ENCODE measurements around the gene FHOD1.

FHOD1 gene

DNA sequence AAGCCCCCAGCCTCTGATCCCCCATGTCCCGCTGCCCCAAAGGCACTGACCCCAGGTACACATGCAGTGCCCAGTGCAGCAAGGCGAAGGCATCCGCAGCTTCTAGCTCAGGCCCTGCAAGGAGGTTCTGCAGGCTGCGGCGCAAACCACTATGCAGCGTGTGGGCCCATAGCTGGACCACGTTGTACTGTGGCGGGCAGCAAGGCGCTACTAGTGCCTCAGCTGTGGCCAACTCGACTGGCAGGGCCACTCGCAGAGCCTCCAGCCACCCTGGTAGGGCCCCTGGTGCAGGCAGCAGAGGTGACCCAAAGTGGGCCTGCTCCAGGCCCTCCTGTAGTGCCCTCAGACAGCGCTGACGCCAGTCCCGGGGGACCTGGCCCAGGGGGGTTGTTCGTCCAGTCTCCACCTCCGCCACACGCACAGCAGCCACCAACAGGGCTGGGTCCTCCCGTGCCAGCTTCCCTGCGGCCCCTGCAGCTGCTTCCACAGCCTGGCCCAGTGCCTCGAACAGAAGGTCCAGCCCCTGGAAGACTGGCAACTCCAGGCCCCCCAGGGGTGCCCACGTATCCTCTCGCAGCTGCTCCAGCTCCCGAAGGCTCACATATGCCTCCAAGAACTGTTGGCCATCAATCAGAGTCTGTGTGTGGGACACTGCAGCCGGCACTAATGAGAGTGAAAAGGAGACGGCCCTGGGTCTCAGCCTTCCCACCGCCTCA, 59.9 kb downstream of the FHOD1 start:
- H3K4me1 ChIP-seq (ENCODE audit: control insufficient read depth, insufficient read depth, low read length, unreplicated experiment) = peaks cover 26% of the 10 kb centered on the region
- no peaks in the 10 kb centered on the region for H3K36me3 ChIP-seq (ENCODE audit: insufficient read depth, low read length)
- H3K4me3 ChIP-seq (ENCODE audit: low read depth, low read length) = no peak overlapping the region
- no peak overlapping the region for H3K27ac ChIP-seq (ENCODE audit: low read depth, low read length)
- H2AFZ ChIP-seq (ENCODE audit: low read length, unreplicated experiment) = no peak overlapping the region
- peaks cover 12% of the 10 kb centered on the region for H3K79me2 ChIP-seq (ENCODE audit: control insufficient read depth, insufficient read depth, low read length, unreplicated experiment)
- no peaks in the 10 kb centered on the region for H3K27me3 ChIP-seq (ENCODE audit: insufficient read depth, low read length)

DNA sequence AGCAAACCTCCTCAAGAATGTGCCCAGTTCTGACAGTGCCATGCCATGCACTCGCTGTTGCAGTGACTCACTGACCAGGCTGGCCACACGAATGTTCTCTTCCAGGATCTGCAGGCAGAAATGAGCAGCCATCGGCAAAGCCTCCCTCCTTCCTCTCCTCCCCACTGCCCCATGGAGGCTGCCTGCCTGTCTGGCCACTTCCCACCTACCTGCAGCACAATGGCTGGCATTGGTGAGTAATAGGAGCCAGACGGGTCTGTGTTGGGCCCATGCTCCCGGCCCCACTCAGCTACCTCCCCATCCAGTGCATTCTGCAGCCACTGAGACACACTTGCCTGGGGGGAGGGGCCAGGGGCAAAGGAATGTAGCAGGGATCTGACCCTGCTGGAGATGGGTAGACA, 60.7 kb downstream of the FHOD1 start:
- peak overlapping the region; percentile 67; the same call in 1 of the 2 replicates for H3K4me3 ChIP-seq (ENCODE audit: low read depth, low read length)
- H3K27ac ChIP-seq (ENCODE audit: low read depth, low read length) = no peak overlapping the region
- peaks cover 11% of the 10 kb centered on the region for H3K79me2 ChIP-seq (ENCODE audit: control insufficient read depth, insufficient read depth, low read length, unreplicated experiment)
- H3K4me1 ChIP-seq (ENCODE audit: control insufficient read depth, insufficient read depth, low read length, unreplicated experiment) = peaks cover 31% of the 10 kb centered on the region
- no peaks in the 10 kb centered on the region for H3K36me3 ChIP-seq (ENCODE audit: insufficient read depth, low read length)
- no peak overlapping the region for H2AFZ ChIP-seq (ENCODE audit: low read length, unreplicated experiment)
- no peaks in the 10 kb centered on the region for H3K27me3 ChIP-seq (ENCODE audit: insufficient read depth, low read length)

DNA sequence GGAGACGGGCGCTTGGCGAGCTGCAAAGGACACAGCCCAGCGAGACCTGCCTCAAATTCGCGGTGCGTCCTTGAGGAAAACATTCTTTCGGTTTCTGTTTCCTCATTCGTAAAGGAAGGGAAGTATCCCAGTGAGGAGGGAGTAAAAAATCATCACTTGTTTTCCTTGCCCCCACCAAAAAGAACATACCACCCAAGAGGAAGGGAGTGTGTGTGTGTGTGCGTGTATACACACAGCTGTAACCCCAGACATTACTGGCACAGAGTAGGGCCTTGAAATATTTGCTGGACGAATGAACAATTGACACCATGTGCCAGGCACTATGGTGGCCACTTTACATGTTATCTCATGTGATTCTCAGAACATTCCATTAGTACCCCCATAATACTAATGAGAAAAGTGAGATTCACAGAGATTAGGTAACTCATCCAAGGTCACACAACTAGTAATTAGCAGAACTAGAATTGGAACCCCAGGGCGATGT, 61.6 kb downstream of the FHOD1 start:
- H3K4me1 ChIP-seq (ENCODE audit: control insufficient read depth, insufficient read depth, low read length, unreplicated experiment) = peaks cover 33% of the 10 kb centered on the region
- peak overlapping the region; percentile 22; the same call in 1 of the 2 replicates for H3K27ac ChIP-seq (ENCODE audit: low read depth, low read length)
- H3K27me3 ChIP-seq (ENCODE audit: insufficient read depth, low read length) = no peaks in the 10 kb centered on the region
- no peaks in the 10 kb centered on the region for H3K36me3 ChIP-seq (ENCODE audit: insufficient read depth, low read length)
- H3K4me3 ChIP-seq (ENCODE audit: low read depth, low read length) = peak overlapping the region; percentile 67
- peaks cover 11% of the 10 kb centered on the region for H3K79me2 ChIP-seq (ENCODE audit: control insufficient read depth, insufficient read depth, low read length, unreplicated experiment)
- H2AFZ ChIP-seq (ENCODE audit: low read length, unreplicated experiment) = no peak overlapping the region

DNA sequence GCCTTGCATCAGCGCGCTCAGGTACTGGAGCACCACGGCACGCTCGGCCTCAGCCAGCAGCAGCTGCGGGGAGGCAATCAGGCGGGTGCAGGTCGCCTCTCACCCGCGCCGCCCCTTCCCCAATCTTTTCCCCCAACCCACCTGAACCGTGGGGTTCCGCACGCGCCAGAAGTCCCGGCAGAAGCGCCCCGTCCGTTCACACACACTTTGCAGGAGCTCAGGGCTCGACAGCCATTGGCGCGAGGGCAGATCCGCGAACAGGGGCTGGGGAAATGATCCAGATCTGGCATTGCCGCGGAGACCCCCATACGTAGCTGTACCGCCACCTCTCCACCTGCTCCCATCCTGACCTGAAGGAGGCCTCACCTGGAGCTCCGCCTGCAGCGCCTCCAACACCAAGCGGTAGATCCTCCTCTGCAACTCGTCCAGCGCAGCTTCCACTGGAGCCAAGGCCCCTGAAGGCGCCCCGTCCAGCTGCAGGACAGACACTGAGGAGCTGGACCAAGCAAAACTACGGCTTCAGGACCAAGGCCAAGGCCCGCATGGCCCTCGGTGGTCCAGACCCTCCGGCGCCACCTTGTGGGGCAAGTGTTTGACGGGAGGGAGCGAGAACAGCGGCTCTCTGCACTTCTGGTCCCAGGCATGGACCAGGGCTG, 62.2 kb downstream of the FHOD1 start:
- Histone ChIP-seq H3K4me3 (ENCODE audit: low read depth, low read length) (peak overlapping the region; percentile 81), H2AFZ (ENCODE audit: low read length, unreplicated experiment) (no peak overlapping the region)

DNA sequence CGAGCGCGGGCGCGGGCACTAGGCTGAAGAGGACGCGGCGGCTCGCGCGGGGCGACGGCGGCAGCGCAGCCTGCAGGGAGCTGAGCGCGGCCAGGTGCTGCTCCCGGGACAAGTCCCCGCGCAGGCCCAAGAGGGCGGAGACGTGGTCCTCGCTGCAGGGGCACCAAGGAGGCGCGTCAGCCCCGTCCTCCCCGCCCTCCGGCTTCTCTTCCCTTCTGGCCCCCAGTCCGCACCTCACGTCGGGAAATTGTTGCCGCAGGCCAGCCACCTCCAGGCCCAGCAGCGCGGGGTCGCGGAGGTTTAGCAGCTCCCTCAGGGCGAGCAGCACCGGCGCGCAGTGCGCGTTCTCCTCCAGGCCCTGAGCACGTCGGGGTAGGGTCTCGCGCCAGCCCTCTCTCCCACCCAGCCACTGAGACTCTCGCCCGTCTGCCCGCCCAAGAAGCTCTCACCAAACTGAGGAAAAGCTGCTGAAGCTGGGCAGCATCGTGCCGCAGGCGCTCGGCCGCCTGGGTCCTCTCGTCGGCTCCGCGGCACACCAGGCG, 62.8 kb downstream of the FHOD1 start:
- Histone ChIP-seq H2AFZ (ENCODE audit: low read length, unreplicated experiment) (no peak overlapping the region), H3K4me1 (ENCODE audit: control insufficient read depth, insufficient read depth, low read length, unreplicated experiment) (peaks cover 33% of the 10 kb centered on the region), H3K27ac (ENCODE audit: low read depth, low read length) (no peak overlapping the region), H3K4me3 (ENCODE audit: low read depth, low read length) (peak overlapping the region; percentile 81), H3K36me3 (ENCODE audit: insufficient read depth, low read length) (no peaks in the 10 kb centered on the region), H3K27me3 (ENCODE audit: insufficient read depth, low read length) (no peaks in the 10 kb centered on the region), H3K79me2 (ENCODE audit: control insufficient read depth, insufficient read depth, low read length, unreplicated experiment) (peaks cover 11% of the 10 kb centered on the region)

More for the DNA sequence above, 62.2 kb downstream of the FHOD1 start:
- Histone ChIP-seq H3K27me3 (ENCODE audit: insufficient read depth, low read length) (no peaks in the 10 kb centered on the region), H3K27ac (ENCODE audit: low read depth, low read length) (no peak overlapping the region), H3K79me2 (ENCODE audit: control insufficient read depth, insufficient read depth, low read length, unreplicated experiment) (peaks cover 11% of the 10 kb centered on the region), H3K4me1 (ENCODE audit: control insufficient read depth, insufficient read depth, low read length, unreplicated experiment) (peaks cover 33% of the 10 kb centered on the region), H3K36me3 (ENCODE audit: insufficient read depth, low read length) (no peaks in the 10 kb centered on the region)

DNA sequence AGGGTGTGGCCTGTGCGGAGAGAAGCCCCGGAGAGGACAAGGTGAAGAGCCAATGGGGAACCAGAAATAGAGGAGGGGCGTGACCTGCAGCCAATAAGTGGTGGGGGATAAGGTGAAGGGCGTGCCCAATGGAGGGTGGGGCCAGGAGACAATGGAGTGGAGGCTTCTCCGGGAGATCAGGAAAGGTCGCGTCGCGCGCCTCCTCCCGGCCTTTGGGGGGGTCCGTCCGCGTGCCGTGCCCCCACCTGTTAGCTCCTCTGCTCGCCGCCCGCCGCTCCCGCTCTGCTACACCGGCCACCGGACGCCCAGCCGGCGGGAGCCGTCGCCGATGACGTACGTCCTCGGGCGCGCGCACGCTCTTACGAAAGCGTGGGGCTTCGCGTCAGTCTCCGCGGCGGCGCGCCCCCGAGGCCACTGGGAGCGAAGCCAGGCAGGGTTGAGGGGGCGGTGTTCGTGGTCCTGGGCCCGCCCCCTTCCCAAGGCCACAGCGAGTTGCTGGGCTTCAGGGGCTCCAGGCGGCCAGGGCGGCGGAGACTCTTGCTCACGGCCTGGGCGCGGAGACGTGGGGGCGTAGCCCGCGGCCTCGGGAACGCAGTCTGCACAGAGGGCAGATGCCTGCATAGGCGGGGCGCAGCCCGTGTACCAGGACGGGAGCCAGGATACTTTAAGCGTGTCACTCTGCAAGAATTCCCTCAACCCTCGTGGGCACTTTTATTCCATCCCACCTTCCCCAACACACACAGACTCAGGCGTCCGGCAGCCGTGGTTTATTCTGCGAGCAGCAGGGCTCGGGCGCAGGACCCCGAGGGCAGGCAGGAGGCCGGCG, 63.4 kb downstream of the FHOD1 start, which contains the start of gene MATCAP1:
MATCAP1 (minus strand) TSS at position 337 of the 826 bp plus-strand sequence. CDS start 3,353 bp downstream, outside the sequence.
- Histone ChIP-seq H2AFZ (ENCODE audit: low read length, unreplicated experiment) (no peak within 1 kb of the TSS), H3K79me2 (ENCODE audit: control insufficient read depth, insufficient read depth, low read length, unreplicated experiment) (peaks cover 11% of the 10 kb centered on the region), H3K27me3 (ENCODE audit: insufficient read depth, low read length) (no peaks in the 10 kb centered on the region), H3K36me3 (ENCODE audit: insufficient read depth, low read length) (no peaks in the 10 kb centered on the region), H3K4me3 (ENCODE audit: low read depth, low read length) (peak within 1 kb of the TSS; percentile 81), H3K4me1 (ENCODE audit: control insufficient read depth, insufficient read depth, low read length, unreplicated experiment) (peaks cover 33% of the 10 kb centered on the region), H3K27ac (ENCODE audit: low read depth, low read length) (peak within 1 kb of the TSS; percentile 83)

DNA sequence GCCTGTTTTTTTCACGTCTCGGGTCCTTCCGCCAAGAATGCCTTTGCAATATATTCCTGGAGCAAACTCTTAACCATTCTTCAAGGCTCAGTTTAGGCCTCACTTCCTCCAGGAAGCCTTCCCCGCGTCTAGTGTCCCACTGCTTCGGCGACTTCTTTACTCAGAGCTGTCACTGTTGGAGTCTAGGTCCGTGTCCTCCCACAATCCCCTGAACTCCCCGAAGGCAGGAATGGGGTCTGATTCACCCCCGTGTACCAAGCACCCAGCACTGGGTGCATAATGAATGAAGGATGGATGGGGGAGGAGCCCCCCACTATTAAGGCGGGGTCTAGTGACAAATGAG, 64.0 kb downstream of the FHOD1 start:
- no peak overlapping the region for H2AFZ ChIP-seq (ENCODE audit: low read length, unreplicated experiment)
- H3K27ac ChIP-seq (ENCODE audit: low read depth, low read length) = peak overlapping the region; percentile 83

DNA sequence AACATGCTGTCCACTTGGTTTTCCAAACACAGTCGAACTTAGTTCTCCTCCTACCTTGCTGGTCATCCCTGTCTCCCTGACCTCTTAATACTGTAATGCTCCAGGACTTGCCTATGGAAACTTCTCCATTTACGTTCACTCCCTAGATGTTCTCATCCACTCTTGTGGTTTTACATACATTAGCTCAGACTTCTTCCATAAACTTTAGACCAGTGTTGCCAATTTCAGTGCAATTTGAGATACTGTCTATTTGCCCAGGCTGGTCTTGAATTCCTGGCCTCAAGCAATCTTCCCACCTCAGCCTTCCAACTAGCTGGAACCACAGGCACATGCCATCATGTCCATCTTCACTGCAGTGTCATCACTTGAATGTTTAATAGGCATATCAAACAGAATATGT, 65.0 kb downstream of the FHOD1 start:
- H3K36me3 ChIP-seq (ENCODE audit: insufficient read depth, low read length) = no peaks in the 10 kb centered on the region
- peaks cover 11% of the 10 kb centered on the region for H3K79me2 ChIP-seq (ENCODE audit: control insufficient read depth, insufficient read depth, low read length, unreplicated experiment)
- H3K4me3 ChIP-seq (ENCODE audit: low read depth, low read length) = peak overlapping the region; percentile 81
- H3K27me3 ChIP-seq (ENCODE audit: insufficient read depth, low read length) = no peaks in the 10 kb centered on the region
- peak overlapping the region; percentile 15; the same call in 1 of the 2 replicates for H3K27ac ChIP-seq (ENCODE audit: low read depth, low read length)
- peaks cover 33% of the 10 kb centered on the region for H3K4me1 ChIP-seq (ENCODE audit: control insufficient read depth, insufficient read depth, low read length, unreplicated experiment)
- H2AFZ ChIP-seq (ENCODE audit: low read length, unreplicated experiment) = no peak overlapping the region

More for the DNA sequence above, 64.0 kb downstream of the FHOD1 start:
- Histone ChIP-seq H3K4me3 (ENCODE audit: low read depth, low read length) (peak overlapping the region; percentile 81), H3K36me3 (ENCODE audit: insufficient read depth, low read length) (no peaks in the 10 kb centered on the region), H3K4me1 (ENCODE audit: control insufficient read depth, insufficient read depth, low read length, unreplicated experiment) (peaks cover 33% of the 10 kb centered on the region), H3K27me3 (ENCODE audit: insufficient read depth, low read length) (no peaks in the 10 kb centered on the region), H3K79me2 (ENCODE audit: control insufficient read depth, insufficient read depth, low read length, unreplicated experiment) (peaks cover 11% of the 10 kb centered on the region)

DNA sequence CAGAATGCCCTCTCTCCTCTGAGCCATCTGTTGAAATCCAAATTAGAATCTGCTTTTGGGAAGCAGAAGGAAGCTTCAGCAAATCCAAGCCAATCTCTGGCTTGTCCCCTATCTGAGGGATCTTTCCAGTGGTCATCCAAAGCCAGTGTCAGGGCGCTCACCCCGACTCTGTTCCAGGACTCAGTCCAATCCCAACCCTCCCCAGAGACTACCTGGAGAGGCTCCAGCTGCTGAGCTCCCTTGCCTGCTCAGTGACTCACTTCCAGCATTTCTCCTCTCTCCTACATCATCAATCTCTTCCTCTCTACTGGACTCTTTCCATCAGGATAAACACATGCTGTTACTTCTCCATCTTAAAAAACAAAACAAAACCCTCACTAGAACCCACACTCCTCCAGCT, 65.9 kb downstream of the FHOD1 start:
- H3K4me3 ChIP-seq (ENCODE audit: low read depth, low read length) = peak overlapping the region; percentile 62
- H3K79me2 ChIP-seq (ENCODE audit: control insufficient read depth, insufficient read depth, low read length, unreplicated experiment) = peaks cover 11% of the 10 kb centered on the region
- H3K36me3 ChIP-seq (ENCODE audit: insufficient read depth, low read length) = no peaks in the 10 kb centered on the region
- H3K27ac ChIP-seq (ENCODE audit: low read depth, low read length) = peak overlapping the region; percentile 51
- H3K27me3 ChIP-seq (ENCODE audit: insufficient read depth, low read length) = no peaks in the 10 kb centered on the region
- peaks cover 25% of the 10 kb centered on the region for H3K4me1 ChIP-seq (ENCODE audit: control insufficient read depth, insufficient read depth, low read length, unreplicated experiment)
- no peak overlapping the region for H2AFZ ChIP-seq (ENCODE audit: low read length, unreplicated experiment)

DNA sequence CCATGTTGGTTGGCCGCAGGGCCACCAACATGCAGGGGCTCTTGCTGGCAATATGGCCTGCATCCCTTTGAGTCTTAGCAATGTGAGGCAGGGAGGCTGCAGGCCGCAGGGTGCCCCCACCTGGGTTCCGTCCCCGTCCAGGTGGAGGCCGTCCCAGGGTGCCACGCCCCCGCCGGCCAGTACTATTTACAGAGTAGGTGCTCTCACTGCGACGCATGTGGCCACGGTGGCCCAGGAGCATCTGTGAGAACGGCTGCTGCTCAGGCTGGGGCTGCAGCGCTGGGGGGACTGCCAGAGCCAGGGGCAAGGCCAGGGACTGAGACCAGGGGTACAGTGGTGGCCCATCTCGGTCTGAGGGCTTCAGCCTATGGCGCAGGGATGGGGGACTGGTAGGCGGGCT, 67.1 kb downstream of the FHOD1 start:
- H3K79me2 ChIP-seq (ENCODE audit: control insufficient read depth, insufficient read depth, low read length, unreplicated experiment) = peaks cover 11% of the 10 kb centered on the region
- H3K27me3 ChIP-seq (ENCODE audit: insufficient read depth, low read length) = no peaks in the 10 kb centered on the region
- H3K27ac ChIP-seq (ENCODE audit: low read depth, low read length) = no peak overlapping the region
- H3K4me3 ChIP-seq (ENCODE audit: low read depth, low read length) = no peak overlapping the region
- H2AFZ ChIP-seq (ENCODE audit: low read length, unreplicated experiment) = no peak overlapping the region
- H3K4me1 ChIP-seq (ENCODE audit: control insufficient read depth, insufficient read depth, low read length, unreplicated experiment) = peaks cover 18% of the 10 kb centered on the region
- no peaks in the 10 kb centered on the region for H3K36me3 ChIP-seq (ENCODE audit: insufficient read depth, low read length)

Data from ACC112 (cell line).